HG03432 (cell line): ENCODE results near the gene TTC21A.
"Not testable (repeated sequence)": the region's sequence is repeated elsewhere in the genome, so short reads cannot be mapped to it uniquely, and the experiment has no call there.

ENCODE experiments used
- ATAC-seq: cut with Tn5 transposase; IDR thresholded peaks from one replicate; pipeline ENCODE4 v1.9.1; 2021; ENCODE audit warnings: mild to moderate bottlenecking, moderate library complexity; ENCODE audit not compliant: unreplicated experiment

Gene TTC21A

DNA sequence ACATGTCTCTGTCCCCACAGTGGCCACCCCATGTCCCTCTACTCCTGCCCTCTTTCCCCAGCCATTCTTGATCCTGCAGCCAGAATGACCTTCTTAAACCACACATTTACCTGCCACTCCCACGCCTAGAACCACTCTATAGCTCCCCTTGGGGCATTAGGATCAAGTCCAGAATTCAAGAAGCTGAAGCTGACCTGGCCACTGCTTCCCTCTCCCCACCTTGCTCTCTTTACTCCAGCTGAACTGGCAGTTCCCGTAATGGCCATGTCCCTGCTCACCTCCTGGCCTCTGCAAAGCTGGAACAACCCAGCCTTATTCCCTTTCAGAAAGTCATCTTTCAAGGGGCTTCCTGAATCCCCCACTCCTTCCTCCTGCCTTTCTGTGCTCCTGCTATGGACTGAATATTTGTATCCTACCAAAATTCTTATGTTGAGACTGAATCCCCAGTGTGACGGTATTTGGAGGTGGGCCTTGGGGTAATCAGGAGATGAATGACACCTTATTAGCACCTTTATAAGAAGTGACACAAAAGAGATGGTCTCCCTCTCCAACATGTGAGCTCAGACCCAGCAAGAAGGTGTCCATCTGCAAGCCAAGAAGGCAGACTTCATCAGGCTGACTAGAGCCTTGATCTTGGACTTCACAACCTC lies 42.1 kb downstream of the TTC21A start:
- ATAC-seq, result no peak

DNA sequence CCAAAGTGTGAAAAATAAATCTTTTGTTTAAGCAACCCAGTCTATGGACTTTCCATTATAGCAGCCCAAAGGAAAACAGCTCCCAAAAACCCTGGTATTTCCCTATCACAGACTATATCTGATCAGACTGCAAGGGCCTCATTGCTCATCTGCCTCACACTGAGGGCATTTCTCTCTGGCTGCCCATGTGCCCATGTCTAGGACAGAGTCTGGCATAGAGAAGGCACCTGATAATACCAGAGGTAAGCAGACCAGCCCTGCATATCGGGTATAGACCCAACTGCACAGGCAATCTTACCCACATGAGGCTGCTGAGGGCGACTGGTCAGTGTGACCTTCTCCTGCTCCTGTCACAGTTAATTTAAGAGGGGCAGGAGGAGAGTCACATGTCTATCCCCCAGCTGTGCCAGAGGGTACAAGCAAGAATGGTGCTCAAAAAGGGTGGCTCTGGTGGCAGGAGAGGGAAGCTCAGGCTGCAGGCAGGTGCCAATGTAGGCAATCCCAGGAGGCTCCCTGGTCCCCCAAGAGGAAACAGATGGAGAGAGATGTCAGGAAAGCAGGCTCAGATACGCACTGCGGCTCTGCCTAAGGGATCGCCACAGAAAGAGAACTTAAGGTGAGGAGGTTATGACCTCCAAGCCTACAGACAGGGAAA lies 42.8 kb downstream of the TTC21A start:
- ATAC-seq, result no peak

- no peak for ATAC-seq
Measured at GRCh38 chr3:39150803-39151631, 43.5 kb downstream of the TTC21A start.

GRCh38 chr3:39153977-39154279 lies 46.4 kb downstream of the TTC21A start:
- ATAC-seq, result no peak

DNA sequence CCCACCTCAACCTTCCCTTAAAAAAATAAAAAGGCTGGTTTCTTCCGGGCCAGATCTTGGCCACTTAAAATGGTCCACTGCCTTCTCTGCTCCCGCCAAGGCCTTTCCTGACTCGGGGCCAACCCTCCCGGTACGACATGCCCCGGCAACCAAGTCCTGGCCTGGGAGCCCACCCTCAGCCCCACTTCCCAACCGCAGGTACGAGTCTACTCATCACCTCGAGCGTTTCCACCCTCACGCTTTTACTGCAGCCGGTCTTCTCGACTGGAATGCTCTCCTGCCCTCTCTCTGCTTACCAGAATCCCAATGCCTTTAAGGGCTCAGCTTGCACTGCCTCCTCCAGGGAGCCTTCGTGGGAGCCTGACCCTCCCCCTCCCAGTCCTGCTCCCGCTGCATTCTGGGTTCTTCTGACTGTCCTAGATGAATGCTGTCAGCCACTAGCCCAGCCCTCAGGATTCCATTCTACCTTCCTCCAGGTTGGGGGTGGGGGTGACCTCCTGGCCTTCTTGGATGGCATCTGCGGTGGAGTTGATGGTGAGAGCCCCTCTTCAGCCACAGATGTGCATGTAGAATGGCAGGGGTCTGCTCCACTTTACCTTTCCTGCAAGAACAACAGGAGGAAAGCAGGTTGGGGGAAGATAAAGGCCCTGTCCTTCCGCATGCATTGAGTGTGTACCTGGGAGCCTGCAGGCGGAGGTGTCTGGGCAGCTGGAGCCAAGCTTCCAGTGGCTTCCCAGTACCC lies 47.0 kb downstream of the TTC21A start:
- no peak for ATAC-seq

DNA sequence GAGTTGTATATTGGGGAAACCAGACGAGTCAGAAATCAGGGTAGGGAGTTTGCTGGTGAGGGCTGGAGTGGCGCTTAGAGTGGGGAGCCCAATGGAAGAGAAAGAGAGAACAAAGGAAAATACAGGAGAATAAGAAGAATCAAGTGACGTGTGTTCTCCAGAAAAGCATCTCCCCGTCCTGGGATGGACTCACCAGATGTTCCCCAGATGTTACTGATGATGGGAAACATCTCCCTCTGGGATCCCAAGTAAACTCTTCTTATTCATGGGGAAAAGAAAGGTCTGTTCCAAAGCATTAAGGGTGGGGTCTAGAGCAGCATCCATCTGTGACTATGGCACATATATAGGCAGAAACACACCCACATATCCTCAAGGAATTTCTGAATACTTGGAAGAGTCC lies 48.9 kb downstream of the TTC21A start:
- no peak for ATAC-seq

GRCh38 chr3:39157359-39157758 lies 49.9 kb downstream of the TTC21A start:
- no peak for ATAC-seq

DNA sequence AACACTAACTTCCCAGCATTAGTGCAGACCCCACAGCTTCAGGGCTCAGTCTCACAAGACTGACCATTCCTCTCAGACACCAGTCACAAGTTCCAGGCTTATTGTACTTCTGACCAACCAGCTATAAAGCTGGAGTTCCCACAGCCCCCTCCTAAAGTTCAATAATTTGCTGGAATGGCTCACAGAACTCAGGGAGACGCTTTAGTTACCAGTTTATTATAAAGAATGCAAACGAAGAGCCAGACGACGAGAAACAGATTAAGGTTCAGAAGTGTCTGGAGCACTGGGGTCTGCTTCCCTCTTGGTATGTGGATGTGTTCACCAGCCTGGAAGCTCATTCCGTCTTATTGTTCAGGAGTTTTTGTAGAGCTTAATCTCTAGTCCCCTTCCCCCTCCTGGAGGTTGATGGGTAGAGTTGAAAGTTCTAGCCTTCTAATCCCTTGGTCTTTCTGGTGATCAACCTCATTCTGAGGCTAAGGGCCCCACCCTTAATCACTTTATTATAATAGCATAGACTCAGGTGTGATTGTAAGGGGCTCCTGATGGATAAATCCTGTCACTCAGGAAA lies 50.8 kb downstream of the TTC21A start:
- ATAC-seq, result no peak

DNA sequence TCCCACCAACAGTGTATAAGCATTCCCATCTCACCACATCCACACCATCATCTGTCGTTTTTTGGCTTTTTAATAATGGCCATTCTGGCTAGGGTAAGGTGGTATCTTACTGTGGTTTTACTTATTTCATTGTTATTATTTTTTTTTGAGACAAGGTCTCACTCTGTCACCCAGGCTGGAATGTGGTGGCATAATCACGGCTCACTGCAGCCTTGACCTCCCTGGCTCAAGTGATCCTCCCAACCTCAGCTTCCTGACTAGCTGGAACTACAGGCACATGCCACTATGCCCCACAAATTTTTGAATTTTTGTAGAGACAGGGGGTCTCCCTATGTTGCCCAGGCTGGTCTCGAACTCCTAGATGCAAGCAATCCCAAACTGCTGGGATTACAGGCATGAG lies 56.9 kb downstream of the TTC21A start:
- no peak for ATAC-seq

DNA sequence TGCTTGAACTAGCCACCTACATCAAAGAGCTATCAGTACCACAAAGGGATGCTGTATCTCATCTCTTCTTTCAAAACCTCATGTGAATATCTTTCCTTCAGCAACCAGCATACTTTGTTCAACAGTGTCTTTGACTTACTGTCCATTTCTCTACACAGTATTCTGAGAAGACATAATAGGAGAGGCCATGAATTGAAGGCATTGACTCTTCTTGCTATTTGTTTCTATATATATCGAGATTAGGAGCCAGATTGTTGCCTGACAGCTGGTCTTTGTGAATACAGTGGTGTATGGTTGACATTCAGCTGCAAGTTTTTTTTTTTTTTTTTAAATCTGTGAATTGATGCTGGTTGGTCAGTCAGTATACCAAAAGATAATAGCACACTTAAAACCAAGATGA lies 58.0 kb downstream of the TTC21A start:
- ATAC-seq, result no peak

DNA sequence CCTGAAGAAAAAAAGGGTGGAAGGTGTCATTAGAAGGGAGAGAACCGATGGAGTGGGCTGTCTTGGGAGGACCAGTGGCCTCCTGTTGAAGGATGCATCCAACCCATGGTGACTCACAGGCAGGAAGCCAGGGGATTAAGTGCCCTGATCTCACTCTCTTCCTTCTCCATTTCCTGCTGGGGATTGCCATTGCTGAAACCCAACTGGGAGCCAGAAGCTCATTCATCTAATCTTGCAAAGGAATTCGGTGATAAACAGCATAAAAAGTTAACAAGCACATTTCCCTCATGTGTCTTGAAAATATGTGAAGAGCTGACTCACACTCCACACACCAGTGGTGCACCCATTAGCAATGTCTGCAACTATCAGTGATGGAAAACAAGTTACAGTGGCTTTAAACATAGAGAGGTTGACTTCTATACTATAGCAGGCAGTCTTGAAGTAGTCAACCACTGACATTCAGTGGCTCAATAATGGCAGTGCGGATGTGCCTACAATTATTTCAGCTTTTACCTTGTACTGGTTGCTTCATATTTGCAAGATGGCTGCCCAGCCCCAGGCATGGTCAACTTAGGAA lies 58.7 kb downstream of the TTC21A start:
- ATAC-seq, result no peak

GRCh38 chr3:39166932-39167532 lies 59.6 kb downstream of the TTC21A start:
- ATAC-seq, result no peak

- ATAC-seq, result no peak
Measured at GRCh38 chr3:39168156-39168780, 60.8 kb downstream of the TTC21A start.

DNA sequence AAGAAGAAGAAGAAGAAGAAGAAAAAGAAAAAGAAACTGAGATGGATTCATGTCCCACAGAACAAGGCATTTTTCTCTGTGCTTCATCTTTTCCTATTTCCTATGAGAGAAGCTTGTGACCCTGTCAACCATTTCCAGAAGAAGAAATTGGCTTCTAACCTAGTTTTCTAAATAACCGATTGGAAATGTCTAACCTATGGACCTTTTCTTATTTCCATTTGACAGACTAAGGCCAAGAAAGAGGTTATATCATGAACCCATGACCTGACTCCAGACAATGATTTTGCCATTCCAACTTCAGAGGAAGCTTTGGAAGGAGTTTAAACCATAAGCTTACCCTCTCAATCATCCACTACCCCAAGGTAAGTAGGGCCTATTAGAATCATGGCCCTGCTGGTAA lies 62.2 kb downstream of the TTC21A start:
- no peak for ATAC-seq

DNA sequence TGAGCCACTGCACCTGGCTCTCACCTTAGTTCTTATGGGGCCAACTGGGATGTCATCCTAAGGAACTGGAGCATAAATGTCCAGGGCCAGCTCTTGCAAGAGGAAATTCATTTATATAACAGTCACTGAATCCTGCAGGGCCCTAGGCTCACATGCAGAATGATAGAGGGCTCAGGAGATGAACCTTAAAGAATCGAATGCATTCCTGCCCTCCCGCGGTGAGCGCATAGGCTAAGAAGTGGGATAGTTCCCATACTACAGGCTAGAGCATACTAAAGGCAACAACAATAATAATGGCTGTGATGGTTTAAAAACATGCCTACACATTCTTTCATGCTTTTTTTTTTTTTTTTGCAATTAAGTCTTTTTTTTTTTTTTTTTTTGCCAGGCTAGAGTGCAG lies 63.0 kb downstream of the TTC21A start:
- no peak for ATAC-seq

DNA sequence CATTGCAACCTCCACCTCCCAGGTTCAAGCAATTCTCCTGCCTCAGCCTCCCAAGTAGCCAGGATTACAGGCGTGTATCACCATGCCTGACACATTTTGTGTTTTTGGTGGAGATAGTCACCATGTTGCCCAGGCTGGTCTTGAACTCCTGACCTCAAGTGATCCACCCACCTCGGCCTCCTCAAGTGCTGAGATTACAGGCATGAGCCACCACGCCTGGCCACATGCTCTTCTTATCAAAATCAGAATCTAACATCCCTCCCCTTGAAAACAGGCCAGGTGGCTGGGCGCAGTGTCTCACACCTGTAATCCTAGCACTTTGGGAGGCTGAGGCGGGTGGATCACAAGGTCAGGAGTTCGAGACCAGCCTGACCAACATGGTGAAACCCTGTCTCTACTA lies 63.4 kb downstream of the TTC21A start:
- not testable (repeated sequence) for ATAC-seq

- ATAC-seq, result no peak
Measured at GRCh38 chr3:39171860-39172259, 64.4 kb downstream of the TTC21A start.

DNA sequence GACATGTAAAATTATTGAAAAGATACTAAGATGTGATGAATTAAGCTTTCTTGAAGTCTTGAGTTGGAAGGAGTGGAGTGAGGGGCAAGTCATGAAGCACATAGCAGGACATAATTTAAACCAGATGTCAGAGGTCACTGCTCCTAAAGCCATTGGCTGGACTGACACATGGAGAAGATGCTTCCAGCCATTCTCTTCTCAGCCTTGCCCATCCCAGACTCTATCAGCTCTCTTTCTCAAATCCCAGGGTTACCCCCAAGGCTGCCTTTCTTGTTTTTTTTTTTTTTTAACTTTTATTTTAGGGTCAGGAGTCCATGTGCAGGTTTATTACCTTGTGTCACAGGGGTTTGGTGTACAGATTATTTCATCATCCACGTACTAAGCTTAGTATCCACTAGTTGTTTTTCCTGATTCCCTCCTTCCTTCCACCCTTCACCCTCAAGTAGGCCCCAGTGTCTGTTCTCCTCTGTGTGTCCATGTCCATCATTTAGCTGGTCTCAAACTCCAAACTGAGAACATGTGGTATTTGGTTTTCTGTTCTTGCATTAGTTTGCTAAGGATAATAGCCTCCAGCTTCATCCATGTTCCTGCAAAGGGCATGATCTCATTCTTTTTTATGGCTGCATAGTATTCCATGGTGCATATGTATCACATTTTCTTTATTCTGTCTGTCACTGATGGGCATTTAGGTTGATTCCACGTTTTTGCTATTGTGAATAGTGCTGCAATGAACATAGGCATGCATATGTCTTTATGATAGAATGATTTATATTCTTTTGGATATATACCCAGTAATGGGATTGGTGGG lies 66.0 kb downstream of the TTC21A start:
- no peak for ATAC-seq

DNA sequence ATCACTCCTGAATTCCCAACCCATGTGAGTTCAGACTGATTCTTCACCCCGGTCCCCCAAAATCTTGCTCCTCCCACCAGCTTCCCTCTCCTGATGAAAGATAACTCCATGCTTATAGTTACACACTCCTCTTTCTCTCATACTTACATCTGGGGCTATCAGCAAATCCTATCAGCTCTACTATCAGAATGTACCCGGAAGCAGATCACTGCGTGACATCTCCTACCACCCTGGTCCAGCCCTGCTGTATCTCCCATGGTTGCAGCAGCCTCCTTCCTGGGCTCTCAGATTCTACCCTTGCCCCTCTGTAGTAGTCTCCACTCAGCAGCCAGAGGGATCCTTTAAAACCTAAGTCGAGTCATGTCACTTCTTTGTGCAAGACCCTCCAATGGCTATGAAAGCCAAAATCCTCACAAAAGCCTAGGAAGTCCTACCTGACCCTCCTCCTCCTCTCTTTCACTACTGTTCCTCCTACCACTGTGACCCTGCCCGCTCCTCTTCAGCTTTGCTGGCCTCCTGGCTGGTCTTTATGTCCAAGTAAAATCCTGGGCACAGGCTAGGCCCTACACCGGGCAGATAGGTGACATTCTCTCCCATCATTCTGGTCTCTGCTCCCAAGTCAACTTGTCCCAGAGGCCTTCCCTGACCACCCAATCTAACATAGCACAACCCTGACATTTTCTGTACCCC lies 68.7 kb downstream of the TTC21A start:
- no peak for ATAC-seq
